Body of pancreas (tissue), 4 donors: ENCODE results near the gene PEAK1.

ENCODE experiments used
- POLR2A ChIP-seq, 3 donors: fragments of 450-650 bp; IDR thresholded peaks; one replicate each; pipeline ENCODE4 v1.6.1; 2016; ENCODE audit warnings: antibody characterized with exemption in 3 of 3, mild to moderate bottlenecking in 2 of 3
- TF ChIP-seq, protein P1 (sequence below), 7 experiments: fragments of 450-650 bp in 4 of 7; fragments of 200-600 bp in 3 of 7; sonication (generic) in 3 of 7; IDR thresholded peaks; one replicate each; pipeline ENCODE4 v1.5.1; 2016 to 2019; ENCODE audit warnings: antibody characterized with exemption in 7 of 7

DNA sequence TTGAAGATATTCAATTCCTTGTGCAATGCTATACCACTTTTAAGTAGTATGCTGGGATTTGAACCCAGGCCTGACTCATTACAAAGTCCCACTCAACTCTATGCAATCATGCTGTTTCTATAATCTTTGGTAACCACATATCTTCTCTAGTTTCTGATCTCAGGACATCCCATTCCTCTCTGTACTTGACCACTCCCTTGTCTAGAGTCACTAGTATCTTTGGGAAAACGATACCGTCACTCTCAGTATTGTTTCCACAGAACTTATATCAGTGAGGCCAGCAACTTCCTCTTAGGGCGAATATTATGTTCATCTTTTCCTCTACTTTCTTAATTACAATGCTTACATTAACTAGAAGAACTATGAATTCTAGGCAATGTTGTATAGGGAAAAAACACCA, 211.7 kb downstream of the PEAK1 start:
- TF ChIP-seq, protein P1, sequence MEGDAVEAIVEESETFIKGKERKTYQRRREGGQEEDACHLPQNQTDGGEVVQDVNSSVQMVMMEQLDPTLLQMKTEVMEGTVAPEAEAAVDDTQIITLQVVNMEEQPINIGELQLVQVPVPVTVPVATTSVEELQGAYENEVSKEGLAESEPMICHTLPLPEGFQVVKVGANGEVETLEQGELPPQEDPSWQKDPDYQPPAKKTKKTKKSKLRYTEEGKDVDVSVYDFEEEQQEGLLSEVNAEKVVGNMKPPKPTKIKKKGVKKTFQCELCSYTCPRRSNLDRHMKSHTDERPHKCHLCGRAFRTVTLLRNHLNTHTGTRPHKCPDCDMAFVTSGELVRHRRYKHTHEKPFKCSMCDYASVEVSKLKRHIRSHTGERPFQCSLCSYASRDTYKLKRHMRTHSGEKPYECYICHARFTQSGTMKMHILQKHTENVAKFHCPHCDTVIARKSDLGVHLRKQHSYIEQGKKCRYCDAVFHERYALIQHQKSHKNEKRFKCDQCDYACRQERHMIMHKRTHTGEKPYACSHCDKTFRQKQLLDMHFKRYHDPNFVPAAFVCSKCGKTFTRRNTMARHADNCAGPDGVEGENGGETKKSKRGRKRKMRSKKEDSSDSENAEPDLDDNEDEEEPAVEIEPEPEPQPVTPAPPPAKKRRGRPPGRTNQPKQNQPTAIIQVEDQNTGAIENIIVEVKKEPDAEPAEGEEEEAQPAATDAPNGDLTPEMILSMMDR (IDR thresholded peaks at IDR 0.05): no peak
- TF ChIP-seq POLR2A (IDR thresholded peaks at IDR 0.05): no peak
